GM12892 (cell line): Measurements from ENCODE around the gene ELOVL5.

Experiments used
- POLR2A ChIP-seq: IDR thresholded peaks from 2 replicates; pipeline ENCODE4 v1.6.1; 2011; ENCODE audit warnings: low read depth, low read length, control low read depth
- TAF1 ChIP-seq: IDR thresholded peaks from 2 replicates; pipeline ENCODE4 v1.6.1; 2011; ENCODE audit warnings: low read depth, mild to moderate bottlenecking, control low read depth, low read length, borderline replicate concordance

- no peak for TF ChIP-seq POLR2A
- TF ChIP-seq TAF1, result no peak
Measured at GRCh38 chr6:53301801-53302537, 46.8 kb downstream of the ELOVL5 start.
